ENCODE measurements around the gene CCIN.

GRCh38 chr9:36135741-36136271 lies 33.4 kb upstream of the CCIN start:
- TF ChIP-seq POLR2A (IDR thresholded peaks at IDR 0.05; ENCODE audit: low read depth, low read length): no peak
- TF ChIP-seq CTCF (conservative IDR thresholded peaks at IDR 0.05; ENCODE audit: low read depth, low read length): no peak
- no peak for TF ChIP-seq RCOR1 (IDR thresholded peaks at IDR 0.05; ENCODE audit: insufficient replicate concordance, low read length)
- no peak for TF ChIP-seq CHD1 (IDR thresholded peaks at IDR 0.05; ENCODE audit: low read depth, low read length)
- no peak for TF ChIP-seq MXI1 (IDR thresholded peaks at IDR 0.05; ENCODE audit: borderline replicate concordance, low read depth, low read length)
- no peak for TF ChIP-seq MAZ (IDR thresholded peaks at IDR 0.05; ENCODE audit: borderline replicate concordance, low read depth, low read length)
- TF ChIP-seq MAFK (IDR thresholded peaks at IDR 0.05; ENCODE audit: low read depth, low read length): no peak
